Activated CD8-positive, alpha-beta memory T cell treated with anti-CD3 and anti-CD28 coated beads, Interleukin-2, amount 50 U/mL, for 48 hours (primary cell): ENCODE results near the gene KRT20.

Experiments
- DNase-seq: peaks from one replicate; pipeline ENCODE4 v3.0.0-alpha.2; 2020

The KRT20 gene

DNA sequence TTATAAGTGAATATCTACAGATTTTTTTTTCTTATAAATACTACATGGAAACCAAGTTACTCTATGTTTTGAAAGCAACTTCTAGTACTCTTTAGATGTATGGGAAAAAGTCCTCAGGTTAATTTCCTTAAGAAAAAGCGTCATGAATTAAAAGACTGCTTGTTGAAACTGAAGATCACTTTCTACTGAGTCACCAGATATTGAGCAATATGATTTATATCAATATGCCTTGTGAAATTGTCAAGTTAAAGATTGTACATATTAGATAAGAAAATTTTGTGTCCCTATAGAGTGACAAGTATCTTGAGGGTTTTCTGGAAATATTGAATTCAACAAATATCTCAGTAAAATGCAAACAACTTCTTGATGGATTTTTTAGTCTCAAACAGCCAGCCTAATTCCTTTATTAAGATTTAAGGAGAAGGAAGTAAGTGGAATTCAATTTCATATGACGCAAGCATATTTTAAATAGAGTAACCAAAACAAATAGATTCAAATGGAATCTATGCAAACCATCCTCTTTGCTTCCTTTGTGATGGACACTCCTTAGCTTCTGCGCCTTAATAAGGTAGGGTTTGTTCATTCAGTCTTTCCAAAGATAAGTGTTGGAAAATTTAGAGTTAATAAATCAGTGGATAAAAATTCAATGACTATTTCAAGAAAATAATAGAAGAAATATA, 34.6 kb downstream of the KRT20 start:
- DNase-seq: no peak

DNA sequence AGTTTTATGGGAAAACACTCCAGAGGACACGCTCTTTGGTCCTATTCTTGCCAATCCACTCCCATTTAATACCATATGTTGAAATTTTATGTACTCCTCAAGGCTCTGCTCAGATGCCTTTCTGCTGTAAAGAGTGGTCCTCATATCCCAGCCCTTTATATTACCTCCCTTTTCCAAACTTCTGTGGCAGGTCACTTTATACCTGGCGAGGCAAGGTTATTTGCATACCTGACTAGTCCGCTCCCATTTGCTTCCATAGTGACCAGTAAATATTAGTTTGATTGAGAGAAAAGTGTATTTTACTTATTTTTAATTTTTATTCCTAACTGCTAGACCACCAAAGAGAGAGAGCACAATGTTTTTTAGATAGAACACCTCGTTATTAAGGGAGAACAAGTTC, 35.3 kb downstream of the KRT20 start:
- DNase-seq: no peak

DNA sequence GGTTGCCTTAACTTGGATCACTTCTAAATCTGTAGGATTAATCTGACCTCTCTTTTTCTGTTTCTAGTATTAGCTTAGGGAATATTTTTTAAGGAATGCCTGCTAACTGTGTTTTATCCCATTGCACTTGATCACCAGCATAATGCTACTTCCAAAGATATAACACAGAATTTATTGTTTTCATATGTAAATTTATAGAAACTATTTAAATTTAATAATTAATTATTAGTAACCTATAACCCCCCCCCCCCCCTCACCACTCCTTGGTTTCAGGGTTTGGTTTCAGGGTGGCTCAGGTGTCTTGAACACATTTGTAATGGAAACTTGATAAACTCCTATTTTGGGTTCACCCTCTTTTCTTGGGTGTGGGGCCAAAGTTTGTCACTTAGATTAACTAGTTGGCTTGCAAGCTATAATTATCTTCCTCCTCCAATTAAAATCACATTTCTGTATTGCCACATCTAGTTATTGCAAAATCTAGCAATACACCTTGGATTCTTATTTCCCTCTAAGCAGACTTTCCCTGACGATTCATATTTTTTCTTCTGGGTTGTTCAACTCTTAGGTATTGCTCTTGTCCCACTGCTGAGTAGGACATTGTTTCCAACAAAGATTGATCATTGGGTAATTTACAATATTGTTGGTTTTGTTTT, 36.3 kb downstream of the KRT20 start:
- no peak for DNase-seq

DNA sequence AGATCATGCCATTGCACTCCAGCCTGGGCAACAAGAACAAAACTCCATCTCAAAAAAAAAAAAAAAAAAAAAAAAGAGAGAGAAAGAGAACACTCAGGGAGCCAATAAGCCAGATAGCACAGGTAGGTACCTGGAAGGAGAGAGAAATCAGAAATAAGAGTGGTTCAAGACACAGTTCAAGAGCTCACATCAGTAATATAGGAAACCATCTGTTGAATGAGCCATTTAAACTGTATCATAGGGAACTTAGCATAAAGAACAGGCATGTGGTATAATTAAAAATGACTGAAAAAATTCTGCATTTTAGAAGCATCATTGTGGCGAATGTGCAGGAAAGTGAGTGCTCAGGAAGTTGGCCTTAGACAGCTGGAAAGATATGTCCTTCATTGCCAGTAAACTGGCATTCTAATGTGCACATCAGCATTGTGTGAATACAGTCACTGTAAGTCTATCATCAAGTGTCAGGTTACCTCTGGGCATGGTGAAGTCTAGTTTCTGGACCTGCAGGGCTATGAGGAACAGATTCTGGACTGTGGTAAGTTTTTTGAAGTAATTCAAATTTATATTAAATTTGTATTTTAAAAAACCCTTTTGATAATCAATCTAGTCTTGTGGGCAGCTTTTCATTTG, 38.4 kb downstream of the KRT20 start:
- DNase-seq: no peak

DNA sequence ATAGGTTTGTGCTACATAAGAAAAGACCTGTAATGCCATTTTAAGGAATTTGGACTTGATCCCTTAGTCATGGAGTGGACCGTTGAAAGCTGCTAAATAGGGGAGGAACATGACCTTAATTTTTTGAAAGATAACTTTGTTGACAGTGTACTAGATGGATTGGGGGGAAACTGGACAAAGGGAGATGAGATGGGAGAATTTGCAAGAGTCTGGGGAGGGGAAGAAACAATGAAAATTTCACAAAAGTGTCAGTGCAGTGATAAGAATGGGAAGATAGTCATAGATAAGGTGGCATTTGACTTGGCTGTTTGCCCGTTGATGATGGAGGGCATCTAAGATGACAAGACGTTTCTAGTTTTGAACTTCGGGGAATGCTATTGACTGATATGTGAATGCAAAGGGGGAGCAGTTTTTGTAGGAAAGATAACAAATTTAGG, 40.4 kb downstream of the KRT20 start:
- DNase-seq: no peak

DNA sequence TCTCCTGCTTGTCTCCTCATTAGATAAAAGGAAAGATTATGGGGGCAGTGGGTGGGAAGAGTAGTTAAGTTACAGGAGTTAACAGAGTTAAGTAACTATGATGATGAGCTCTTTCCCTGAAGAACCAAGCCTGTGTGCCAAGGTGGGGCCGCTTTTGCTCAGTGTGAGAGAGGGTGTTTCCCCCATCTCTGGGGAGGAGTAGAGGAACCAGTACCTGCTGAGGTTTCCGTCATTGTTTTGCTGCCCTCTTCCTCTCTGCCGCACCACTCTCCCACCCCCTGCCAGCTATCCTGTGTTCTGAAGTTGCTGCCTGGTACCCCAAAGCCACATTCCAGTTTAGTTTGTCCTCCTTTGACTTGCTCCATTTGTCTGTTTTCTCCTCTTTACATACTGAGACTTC, 41.8 kb downstream of the KRT20 start:
- no peak for DNase-seq

DNA sequence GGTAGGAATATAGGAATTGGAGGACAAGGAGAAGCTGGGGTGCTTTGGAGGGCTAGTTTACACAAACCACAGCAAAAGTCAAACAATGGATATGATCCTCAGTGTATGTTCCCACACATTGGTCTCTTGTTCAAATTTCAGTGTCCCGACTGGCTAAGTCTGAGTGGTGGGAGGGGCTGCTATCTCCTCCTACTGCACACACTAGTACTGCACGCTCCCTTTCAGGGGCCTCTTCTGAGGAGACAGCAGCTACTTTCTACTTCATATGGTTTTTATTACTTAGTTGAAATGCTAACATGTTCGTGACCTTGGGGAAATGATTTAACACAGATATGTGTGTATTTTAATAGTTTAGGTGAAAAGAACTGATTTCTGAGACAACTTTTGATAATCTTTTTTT, 43.8 kb downstream of the KRT20 start:
- no peak for DNase-seq

DNA sequence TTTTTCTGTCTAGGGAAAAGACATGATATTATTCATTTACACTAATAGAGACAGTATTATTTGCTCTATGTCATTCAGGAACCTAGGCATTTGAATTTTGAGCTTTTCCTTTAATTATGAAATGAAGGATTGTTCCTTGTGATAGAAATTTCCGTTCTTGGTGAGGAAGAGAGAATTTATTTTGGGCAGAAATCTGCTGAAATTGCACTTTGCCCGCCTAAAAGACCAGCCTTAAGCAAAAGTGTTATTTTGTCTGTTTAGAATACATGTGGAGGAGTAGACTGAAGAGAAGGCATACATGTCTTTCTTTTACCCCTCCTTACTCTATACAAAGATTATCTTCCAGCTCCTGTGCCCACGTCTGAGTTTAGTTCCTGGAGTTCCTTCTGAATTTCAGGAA, 45.8 kb downstream of the KRT20 start:
- no peak for DNase-seq

DNA sequence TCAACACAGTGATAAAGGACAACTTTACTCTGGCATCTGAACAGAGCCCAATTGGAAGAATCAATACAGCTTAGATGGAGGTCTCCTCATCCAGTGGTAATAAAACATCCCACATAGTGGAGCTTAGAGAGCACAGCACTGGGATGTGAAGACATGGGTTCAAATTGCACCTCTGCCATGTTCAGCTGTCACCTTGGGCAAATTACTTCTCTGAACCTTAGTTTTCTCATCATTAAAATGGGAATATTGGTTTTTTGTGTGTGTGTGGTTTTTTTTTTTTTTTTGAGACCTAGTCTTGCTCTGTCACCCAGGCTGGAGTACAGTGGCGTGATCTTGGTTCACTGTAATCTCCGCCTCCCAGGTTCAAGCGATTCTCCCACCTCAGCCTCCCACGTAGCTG, 49.0 kb downstream of the KRT20 start:
- no peak for DNase-seq

DNA sequence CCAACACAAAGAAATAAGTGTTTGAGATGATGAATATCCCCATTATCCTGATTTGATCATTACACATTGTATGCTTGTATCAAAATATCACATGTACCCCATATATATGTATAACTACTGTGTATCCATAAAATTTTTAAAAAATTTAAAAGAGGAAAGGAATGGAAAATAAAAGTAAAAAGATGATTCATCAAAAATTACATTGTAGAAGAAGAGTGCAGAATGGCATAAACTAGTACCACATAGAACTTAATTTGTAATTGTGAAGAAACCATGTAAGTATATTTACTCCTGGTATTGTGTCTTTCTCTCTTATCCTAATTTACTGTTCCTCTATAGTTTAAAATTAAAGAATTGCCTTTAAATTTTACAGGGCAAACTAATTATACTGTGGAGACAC, 51.2 kb downstream of the KRT20 start:
- DNase-seq: no peak

DNA sequence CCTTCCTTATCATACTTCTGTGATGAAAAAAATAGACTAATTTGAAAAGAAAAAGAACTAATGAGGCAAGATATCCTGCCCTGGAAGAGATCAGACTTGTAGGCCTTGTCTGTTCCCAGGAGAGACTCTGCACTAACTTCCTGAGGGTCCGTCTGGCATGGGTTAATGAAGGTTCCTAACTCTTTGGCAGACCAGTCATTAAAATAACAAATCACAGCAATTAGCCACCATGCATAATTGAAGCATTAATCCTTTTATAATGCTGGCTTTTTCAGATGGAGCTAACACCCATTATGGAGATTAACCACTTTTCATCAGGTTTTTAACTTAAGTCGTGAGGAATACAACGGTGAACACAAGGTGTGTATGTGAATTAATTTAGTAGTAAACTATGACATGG, 52.2 kb downstream of the KRT20 start:
- DNase-seq: no peak

DNA sequence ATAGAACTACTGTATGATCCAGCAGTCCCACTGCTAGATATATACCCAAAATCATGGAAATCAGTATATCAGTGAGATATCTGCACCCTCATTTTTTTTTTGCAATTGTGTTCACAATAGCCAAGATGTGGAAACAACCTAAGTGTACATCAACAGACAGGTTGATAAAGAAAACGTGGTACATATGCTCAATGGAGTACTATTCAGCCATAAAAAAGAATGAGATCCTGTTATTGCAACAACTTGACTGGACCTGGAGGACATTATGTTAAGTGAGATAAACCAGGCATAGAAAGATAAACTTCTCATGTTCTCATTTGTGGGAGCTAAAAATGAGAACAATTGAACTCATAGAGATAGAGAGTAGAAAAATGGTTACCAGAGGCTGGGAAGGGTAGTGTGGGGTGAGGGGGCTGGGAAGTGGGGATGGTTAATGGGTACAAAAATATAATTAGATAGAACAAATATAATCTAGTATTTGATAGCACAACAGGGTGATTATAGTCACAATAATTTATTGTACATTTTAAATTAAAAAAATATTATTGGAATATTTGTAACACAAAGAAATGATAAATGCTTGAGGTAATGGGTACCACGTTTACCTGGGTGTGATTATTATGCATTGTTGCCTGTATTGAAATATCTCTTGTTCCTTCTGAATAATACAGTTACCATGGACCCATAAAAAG, 54.8 kb downstream of the KRT20 start:
- DNase-seq: no peak

DNA sequence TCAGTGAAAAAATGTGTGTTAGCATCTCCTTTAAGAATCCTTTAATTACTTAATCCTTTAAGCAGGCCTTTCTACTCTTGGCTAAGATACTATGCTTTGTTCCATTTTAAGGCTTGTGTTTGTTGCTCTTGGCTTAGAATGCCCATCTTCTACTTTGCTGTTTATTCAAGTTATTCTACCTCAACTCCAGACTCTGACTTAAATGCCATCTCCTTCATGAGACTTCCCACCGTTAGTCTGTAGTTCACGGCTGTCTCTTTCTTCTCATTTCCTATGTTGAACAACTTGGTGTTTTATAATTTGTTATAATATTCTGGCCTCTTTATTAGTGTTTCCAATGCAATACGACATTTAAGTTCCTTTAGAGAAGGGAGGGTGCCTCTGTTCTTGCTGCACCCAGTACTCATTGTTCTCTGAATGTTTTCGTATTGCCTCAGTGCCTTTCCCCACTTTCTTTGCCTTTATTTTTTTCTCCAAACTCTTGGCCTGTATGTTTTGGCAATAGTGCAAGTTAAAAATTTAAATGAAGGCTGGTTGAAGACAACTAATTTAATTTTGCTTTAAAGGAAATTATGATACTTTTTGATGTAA, 56.5 kb downstream of the KRT20 start:
- no peak for DNase-seq

DNA sequence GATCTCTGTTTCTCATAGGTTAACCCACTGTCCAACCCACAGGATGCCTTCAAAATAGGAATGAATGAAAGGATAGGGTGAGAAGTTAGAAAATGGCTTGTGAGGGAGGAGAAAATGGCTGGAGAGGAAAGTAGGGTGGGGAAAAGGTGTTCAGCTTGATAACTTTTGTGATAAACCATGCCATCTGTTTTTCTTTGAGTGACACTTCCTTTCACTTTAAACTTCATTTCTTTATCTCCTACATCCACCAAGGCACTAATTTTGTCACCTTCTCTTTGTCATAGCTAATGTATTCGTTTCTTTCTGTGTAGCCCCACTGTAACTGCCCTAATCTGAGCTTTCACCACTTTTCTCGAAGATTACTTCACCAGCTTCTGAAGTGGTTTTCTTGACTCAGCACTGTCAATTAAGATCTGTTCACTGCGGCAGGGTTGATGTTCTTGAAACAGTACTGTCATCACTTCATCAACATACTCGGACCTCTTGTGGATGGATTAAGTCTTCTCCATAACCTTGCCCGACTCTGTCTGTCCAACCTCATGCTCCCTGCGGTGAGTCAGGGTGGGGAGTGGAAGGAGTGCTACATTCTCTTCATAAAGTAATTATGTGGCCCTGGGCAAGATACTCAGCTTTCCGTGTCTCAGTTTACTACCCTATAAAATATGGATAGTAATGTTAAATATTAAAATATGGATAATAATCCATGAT, 57.1 kb downstream of the KRT20 start:
- no peak for DNase-seq
